ENCODE measurements around the gene PSRC1.

Gene PSRC1

DNA sequence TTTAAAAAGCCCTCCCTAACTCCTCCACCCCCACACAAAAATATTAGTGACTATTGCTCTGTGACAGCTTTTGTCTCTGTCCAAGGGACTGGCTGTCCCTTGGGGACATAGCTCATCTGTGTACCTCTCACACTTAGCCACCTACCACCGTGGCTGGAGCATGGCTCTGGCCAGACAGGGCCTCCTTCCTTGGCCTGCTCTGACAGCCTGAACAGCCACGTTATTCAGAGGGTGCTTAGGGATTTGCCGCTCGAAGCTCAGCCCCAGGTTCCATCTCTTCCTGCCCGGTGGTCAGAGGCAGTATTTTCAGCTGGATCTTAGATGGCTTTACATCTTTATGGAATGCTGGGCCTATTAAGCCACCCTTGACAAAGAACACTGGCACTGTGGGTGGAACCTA, 39.7 kb downstream of the PSRC1 start:
- DNase-seq = no peak

DNA sequence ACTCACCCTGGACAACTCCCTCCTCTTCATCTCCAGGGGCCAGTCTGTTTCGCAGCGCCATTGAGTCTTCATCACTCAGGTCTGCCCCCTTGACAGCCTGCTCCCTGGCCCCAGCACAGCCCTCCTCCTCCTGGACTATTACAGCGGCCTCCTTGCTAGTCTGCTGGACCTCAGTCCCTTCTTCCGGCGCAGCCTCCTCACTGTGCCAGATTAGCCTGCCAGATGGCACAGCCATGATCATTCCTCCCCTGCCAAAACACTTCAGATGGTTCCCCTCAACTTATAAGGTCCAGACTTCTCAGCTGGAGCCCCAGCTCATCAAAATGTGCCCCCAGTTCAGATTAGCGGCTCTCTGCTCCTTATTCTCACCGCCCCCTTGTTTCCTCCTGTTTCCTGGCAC, 40.6 kb downstream of the PSRC1 start:
- no peak for DNase-seq

DNA sequence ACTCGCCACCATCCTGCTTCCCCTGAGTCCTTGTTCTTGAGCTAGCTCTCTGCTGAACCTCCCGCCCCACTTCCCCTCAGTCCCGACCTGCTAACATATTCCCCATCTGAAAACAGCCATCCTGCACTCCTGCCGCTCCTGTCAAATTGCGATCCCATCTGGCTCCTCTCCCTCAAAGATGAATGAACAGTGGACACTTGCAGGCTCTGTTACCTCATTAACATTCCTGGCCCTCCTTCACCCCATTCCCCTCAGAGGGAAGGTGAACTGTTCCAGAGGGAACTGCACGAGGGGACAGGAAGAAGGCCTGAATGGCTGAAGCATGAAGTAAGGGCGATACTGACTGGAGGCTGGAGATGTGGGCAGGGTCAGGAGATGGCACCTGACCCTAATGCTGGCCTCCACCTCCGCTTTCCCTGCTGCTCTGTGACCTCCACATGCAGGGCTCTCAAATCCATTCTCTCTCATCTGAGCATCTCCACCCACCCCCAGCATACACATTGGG, 41.1 kb downstream of the PSRC1 start:
- no peak for DNase-seq

DNA sequence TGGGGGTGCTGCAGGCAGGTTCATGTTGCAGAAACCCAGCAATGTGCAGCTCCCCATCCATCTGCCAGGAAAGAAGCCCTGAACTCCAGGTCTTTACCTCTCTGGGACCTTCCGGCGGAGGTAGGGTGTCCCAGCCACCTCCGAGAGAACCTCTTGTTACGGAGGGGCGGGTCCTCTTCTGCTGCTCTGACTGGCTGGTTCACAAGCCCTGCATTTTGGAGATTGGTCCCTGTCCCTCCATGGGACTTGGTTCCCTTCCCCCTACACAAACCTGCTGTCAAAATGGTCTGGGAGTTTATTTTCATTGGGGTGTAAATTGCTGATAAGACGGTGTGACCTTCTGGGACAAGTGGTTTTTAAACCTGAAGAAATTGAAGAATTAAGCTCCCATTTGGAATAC, 41.6 kb downstream of the PSRC1 start:
- no peak for DNase-seq

DNA sequence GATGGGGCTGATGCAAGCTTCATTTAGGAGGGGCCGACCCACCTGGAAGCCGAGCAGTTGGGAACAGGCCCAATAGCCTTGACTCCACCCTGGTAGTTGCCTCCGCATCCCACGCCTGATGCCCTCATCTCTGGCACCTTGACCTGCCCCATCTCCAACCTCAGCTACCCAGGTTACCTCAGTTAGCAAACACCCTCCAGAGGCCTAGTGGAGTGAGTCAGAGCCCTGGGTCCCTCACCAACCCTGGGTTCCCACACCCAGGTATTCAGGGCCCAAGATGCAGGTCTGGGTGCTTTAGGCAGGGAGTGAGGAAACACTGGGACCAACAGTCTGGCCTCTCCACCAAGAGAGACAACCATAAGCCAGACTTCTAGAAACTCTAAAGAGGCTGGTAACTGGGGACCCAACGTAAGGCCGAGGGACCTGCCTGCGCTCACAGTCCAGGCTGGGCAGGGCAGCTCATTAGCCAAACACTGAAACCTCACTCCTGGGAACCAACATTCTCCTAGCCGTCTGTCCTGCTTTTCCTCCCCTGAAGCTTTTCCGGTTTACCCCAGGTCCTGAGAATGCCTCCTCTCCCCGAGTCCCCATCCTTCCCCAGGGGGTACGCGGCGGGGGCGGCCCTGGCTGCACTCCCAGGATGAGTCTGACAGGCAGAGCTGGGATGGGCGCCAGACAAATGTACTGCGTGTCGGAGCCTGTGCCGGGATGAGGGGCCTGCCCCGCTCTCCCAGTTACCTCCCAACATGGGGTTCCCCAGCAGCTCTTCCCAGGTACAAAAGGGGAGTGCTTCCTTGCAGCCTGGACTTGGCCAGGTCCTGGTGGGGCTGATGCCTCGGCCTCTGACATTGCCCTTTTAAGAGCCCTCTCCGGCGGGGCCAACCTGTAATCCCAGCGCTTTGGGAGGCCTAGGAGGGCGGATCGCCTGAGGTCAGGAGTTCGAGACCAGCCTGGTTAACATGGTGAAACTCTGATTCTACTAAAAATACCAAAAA, 42.5 kb downstream of the PSRC1 start:
- peak; percentile 23 for DNase-seq

DNA sequence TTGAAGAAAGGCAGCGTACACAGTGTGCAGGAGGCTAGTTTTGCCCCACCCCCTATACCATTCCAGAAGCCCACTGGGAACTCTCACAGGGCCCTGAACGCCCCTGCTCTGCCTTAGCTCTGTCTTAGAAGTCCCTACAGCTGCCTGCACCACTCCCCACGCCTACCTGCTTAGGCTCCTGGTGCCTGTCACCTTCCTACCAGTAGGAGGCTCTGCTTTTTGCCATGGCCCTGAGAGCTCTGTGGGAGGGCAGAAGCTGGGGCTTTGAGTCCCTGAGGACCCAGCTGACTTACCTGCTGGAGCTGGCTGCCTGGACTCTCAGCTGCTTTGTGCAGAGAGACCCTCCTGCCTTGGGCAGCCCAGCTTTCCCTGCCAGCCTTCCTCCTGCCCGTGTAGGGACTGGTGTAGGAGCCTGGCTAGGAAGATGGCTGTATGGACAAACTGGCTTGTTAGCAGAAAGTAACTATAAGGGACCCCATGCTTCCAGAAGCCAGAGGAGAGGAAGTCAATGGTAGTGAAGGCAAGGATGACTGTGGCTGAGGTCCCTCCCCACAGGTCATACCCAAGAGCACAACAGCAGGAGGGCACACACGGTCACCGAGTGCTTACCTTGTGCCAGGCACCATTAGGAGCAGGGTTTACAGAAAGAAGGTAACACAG, 43.4 kb downstream of the PSRC1 start:
- DNase-seq = peak; percentile 35

DNA sequence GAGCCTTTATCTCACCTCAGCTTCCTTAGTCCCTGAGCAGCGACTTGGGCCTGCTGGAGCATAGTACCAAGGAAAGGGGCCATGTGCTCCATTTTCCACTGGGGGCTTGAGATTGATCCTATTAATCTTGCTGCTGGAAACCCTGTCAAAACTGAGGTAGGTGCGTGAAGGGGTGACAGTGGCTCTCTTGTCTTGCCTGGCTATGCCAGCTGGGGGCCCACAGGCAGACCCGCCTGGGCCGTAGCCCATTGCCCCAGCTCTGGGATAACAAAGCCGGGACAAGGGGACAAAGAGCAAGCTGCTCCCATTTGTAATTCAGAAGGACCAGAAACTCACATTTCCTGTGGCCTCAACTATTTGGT, 43.9 kb downstream of the PSRC1 start:
- no peak for DNase-seq

DNA sequence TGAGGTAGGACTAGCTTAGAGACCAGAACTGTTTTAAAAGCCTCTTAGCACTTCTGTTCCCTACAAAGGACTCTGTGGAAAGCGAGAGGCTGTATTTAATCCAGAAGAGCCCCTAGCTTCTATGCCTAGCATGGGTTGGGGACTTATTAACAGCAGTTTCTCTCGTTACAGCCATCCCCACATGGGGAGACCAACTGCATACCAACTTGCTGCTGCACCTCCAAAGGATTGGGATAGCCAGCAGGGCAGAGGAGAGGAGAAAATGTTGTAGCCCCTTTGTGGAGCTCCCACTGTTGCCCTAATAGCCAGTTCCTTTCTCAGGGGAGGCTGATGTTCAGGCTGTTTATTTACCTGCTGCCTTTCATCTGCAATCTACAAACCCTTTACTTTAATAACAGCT, 44.6 kb downstream of the PSRC1 start:
- DNase-seq = no peak

DNA sequence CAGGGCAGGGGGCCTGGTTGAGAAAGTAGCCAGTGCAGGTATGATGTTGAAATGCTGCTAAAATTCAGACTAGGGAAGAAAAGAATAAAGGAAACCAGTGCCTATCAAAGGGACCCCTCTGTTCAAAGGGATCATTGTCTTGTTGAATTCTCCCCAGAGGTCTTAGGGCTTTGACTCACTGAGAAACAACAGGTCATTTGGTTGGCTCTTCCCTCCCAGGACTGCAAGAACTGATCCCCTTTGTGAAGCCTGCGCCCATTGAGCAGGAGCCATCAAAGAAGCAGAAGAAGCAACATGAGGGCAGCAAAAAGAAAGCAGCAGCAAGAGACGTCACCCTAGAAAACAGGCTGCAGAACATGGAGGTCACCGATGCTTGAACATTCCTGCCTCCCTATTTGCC, 45.4 kb downstream of the PSRC1 start:
- no peak for DNase-seq

DNA sequence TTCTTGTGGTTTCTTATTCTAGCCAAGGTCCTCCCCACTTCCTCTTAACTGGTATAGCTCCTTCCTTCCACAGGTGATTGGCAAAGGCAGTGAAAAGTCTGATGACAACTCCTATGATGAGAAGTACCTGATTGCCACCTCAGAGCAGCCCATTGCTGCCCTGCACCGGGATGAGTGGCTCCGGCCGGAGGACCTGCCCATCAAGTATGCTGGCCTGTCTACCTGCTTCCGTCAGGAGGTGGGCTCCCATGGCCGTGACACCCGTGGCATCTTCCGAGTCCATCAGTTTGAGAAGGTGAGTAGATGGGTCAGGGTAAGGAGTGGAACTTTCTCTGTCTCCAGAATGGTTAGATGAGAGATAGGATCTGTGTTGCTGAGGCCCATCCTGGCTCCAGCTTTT, 47.8 kb downstream of the PSRC1 start:
- no peak for DNase-seq

DNA sequence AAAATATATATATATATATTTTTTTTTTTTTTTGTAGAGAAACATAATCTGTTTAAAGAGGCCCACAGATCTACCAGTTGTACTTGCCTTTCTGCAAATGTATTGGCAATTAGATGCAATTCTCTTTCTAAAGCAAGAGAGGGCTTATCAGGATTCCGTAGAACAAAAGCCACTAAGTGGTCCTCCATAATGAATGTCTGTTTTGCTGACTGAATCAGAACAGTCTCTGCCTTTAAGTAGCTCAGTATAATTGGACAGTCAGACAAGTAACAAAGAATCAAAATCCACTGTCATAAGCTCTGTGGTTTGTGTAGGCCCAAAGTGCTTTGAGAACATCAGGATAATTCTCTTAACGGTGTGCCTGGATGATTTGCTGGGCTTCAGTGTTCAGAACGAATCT, 51.9 kb downstream of the PSRC1 start:
- DNase-seq = no peak
